Measurements from ENCODE around the gene CFAP61.

DNA sequence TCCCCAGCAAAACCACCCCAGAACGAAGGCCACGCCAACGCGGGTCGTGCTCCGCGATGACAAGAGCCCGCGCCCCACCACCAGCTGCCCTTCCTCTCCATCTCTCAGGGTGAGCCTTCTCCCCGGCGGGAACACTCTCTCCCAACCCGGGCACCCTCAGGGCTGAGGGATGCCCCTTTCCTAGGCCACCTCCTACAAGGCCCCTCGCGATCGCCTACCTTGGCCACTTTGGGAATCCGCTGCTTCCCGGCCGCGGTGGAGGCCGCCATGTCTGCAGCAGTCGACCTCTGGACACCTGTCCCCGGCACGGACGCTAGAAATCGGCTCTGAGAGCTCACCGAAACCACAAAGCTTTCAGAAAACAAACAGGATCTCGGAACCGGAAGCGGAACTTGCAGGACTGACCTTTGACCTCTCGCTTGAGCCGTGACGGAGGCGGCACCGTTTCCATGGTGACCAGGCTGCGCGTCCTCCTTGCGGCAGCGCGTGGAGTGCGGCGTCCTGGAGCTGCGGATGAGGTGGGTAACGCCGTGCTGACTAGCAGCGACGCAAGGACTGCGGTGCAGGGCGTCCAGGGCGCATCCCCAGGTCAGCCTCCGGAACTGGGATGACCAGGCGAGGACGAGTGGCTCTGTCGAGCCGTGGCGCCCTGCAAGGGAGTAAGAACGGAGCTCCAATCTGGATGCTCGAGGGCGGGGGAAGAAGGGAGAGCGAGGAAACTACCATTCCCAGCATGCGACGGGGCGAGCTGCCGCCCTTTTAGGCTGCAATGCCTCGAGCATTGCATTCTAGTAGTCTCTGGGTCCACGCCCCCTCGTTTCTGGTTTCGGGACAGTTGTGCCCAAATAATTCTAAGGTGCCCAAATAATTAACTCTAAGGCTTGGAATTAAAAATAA is at the start of gene CFAP61, which contains the start of gene CRNKL1:
- TF ChIP-seq, protein P1, sequence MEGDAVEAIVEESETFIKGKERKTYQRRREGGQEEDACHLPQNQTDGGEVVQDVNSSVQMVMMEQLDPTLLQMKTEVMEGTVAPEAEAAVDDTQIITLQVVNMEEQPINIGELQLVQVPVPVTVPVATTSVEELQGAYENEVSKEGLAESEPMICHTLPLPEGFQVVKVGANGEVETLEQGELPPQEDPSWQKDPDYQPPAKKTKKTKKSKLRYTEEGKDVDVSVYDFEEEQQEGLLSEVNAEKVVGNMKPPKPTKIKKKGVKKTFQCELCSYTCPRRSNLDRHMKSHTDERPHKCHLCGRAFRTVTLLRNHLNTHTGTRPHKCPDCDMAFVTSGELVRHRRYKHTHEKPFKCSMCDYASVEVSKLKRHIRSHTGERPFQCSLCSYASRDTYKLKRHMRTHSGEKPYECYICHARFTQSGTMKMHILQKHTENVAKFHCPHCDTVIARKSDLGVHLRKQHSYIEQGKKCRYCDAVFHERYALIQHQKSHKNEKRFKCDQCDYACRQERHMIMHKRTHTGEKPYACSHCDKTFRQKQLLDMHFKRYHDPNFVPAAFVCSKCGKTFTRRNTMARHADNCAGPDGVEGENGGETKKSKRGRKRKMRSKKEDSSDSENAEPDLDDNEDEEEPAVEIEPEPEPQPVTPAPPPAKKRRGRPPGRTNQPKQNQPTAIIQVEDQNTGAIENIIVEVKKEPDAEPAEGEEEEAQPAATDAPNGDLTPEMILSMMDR (IDR thresholded peaks at IDR 0.05) = no peak
- TF ChIP-seq EP300 (IDR thresholded peaks at IDR 0.05) = no peak
